Neural progenitor cell (in vitro differentiated cells): ENCODE measurements around the gene SYNE3.

Experiments
- EZH2 ChIP-seq: fragments of 200-600 bp; sonication (generic); IDR thresholded peaks from 2 replicates; pipeline ENCODE4 v1.6.1; 2017; ENCODE audit warnings: antibody characterized with exemption, mild to moderate bottlenecking, moderate library complexity
- TF ChIP-seq, protein P1 (sequence below): fragments of 200-600 bp; sonication (generic); IDR thresholded peaks from 2 replicates; pipeline ENCODE4 v1.5.1; 2017; ENCODE audit warnings: antibody characterized with exemption, mild to moderate bottlenecking

- TF ChIP-seq, protein P1, sequence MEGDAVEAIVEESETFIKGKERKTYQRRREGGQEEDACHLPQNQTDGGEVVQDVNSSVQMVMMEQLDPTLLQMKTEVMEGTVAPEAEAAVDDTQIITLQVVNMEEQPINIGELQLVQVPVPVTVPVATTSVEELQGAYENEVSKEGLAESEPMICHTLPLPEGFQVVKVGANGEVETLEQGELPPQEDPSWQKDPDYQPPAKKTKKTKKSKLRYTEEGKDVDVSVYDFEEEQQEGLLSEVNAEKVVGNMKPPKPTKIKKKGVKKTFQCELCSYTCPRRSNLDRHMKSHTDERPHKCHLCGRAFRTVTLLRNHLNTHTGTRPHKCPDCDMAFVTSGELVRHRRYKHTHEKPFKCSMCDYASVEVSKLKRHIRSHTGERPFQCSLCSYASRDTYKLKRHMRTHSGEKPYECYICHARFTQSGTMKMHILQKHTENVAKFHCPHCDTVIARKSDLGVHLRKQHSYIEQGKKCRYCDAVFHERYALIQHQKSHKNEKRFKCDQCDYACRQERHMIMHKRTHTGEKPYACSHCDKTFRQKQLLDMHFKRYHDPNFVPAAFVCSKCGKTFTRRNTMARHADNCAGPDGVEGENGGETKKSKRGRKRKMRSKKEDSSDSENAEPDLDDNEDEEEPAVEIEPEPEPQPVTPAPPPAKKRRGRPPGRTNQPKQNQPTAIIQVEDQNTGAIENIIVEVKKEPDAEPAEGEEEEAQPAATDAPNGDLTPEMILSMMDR: no peak
- no peak for TF ChIP-seq EZH2
Measured at GRCh38 chr14:95529216-95529615, 12.8 kb upstream of the SYNE3 start.
